Stomach (tissue), 4 donors: ENCODE measurements around the gene CCDC6.

Experiments
- EP300 ChIP-seq: sonication (generic); formaldehyde crosslinking; IDR thresholded peaks from one replicate; pipeline ENCODE4 v1.6.1; 2017; ENCODE audit warnings: antibody characterized with exemption
- POLR2A ChIP-seq, 4 donors: fragments of 450-650 bp; IDR thresholded peaks; one replicate each; pipeline ENCODE4 v1.6.1; 2016; ENCODE audit warnings: antibody characterized with exemption in 4 of 4, control low read depth in 2 of 4, mild to moderate bottlenecking in 1 of 4, moderate library complexity in 1 of 4

- TF ChIP-seq EP300 (no peak), POLR2A (IDR thresholded peaks at IDR 0.05) (no peak)
These were observed 41.3 kb downstream of the CCDC6 start for GRCh38 chr10:59865101-59865500.
